ENCODE data around the gene ATP13A5.

Gene ATP13A5

GRCh38 chr3:193344486-193344885 lies 34.1 kb downstream of the ATP13A5 start:
- DNase-seq = no peak

GRCh38 chr3:193343726-193344222 lies 34.8 kb downstream of the ATP13A5 start:
- no peak for DNase-seq

GRCh38 chr3:193342551-193342950 lies 36.0 kb downstream of the ATP13A5 start:
- no peak for DNase-seq

- DNase-seq = no peak
Measured at GRCh38 chr3:193335031-193335430, 43.5 kb downstream of the ATP13A5 start.

GRCh38 chr3:193333229-193333628 lies 45.3 kb downstream of the ATP13A5 start:
- DNase-seq = no peak

GRCh38 chr3:193330555-193331204 lies 47.9 kb downstream of the ATP13A5 start:
- no peak for DNase-seq

GRCh38 chr3:193317682-193318300 lies 60.8 kb downstream of the ATP13A5 start:
- no peak for DNase-seq

- DNase-seq = no peak
Measured at GRCh38 chr3:193314161-193314560, 64.4 kb downstream of the ATP13A5 start.

GRCh38 chr3:193313061-193313958 lies 65.2 kb downstream of the ATP13A5 start:
- no peak for DNase-seq

GRCh38 chr3:193310914-193311723 lies 67.4 kb downstream of the ATP13A5 start:
- no peak for DNase-seq

GRCh38 chr3:193305356-193305755 lies 73.2 kb downstream of the ATP13A5 start:
- DNase-seq = no peak

GRCh38 chr3:193301433-193301832 lies 77.1 kb downstream of the ATP13A5 start:
- DNase-seq = no peak

- DNase-seq = no peak
Measured at GRCh38 chr3:193297421-193297820, 81.1 kb downstream of the ATP13A5 start.

GRCh38 chr3:193295985-193296384 lies 82.6 kb downstream of the ATP13A5 start:
- no peak for DNase-seq

- DNase-seq = no peak
Measured at GRCh38 chr3:193292386-193292785, 86.2 kb downstream of the ATP13A5 start.

GRCh38 chr3:193271101-193271840 lies 107.3 kb downstream of the ATP13A5 start:
- DNase-seq = no peak

- DNase-seq = no peak
Measured at GRCh38 chr3:193270451-193270850, 108.1 kb downstream of the ATP13A5 start.

GRCh38 chr3:193269343-193270028 lies 109.1 kb downstream of the ATP13A5 start:
- no peak for DNase-seq

GRCh38 chr3:193262707-193263106 lies 115.8 kb downstream of the ATP13A5 start:
- no peak for DNase-seq

- no peak for DNase-seq
Measured at GRCh38 chr3:193261970-193262369, 116.6 kb downstream of the ATP13A5 start.

GRCh38 chr3:193253986-193254660 lies 124.4 kb downstream of the ATP13A5 start:
- DNase-seq = no peak

All from NCI-H748 treated with DMSO at 0.1 percent for 48 hours (cell line).